GM19324 (cell line): ENCODE results near the gene FGL2.
"Not testable (repeated sequence)": the region's sequence is repeated elsewhere in the genome, so short reads cannot be mapped to it uniquely, and the experiment has no call there.

Experiments
- ATAC-seq: cut with Tn5 transposase; IDR thresholded peaks from one replicate; pipeline ENCODE4 v1.9.1; 2021; ENCODE audit warnings: mild to moderate bottlenecking, moderate library complexity; ENCODE audit not compliant: unreplicated experiment, low FRiP score

Gene FGL2

DNA sequence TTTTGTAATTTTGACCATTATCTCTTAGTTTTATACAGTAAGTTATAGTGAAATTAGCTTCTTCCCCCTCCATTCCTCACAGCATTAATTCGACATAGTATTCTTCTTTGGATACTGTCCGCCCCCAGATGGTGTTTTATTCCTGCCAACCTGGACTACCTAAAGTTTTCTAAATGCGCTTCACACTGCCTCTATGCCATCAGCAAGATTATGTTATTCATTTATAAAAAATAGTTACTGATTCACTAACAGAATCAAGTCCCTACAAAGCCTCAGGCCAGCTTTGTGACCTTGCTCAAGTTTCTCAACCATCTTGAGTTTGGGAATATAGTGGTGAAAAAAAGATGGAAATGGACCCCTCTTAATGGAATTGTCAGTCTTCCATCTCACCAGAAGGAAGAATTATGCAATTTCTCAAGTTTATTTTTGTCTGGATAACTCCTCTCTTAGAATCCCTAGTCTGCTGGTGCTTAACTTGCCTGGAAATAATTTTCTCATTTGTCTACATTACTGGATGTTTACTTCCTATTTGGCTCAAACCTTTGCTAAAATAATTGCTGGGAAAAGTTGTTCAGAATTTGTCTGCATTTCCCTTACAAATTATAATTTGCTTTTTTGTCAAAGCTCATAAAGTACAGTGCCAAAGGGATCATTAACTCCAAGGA is 16.7 kb upstream of the FGL2 start:
- ATAC-seq, result no peak

DNA sequence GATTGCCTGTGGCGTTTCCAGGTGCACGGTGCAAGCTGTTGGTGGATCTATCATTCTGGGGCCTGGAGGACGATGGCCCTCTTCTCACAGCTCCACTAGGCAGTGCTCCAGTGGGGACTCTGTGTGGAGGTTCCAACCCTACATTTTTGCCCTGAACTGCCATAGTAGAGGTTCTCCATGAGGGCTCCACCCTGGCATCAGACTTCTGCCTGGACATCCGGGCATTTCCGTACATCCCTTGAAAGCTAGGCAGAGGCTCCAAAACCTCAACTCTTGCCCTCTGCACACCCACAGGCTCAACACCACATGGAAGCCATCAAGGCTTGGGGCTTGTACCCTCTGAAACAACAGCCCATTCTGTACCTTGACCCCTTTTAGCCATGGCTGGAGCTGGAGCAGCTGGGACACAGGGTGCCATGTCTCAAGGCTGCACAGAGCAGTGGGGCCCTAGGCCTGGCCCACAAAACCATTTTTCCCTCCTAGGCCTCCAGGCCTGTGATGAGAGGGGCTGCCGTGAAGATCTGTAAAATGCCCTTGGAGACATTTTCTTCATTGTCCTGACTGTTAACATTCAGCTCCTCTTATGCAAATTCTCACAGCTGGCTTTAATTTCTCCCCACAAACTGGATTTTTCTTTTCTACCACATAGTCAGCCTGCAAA is 10.0 kb upstream of the FGL2 start:
- ATAC-seq, result no peak

DNA sequence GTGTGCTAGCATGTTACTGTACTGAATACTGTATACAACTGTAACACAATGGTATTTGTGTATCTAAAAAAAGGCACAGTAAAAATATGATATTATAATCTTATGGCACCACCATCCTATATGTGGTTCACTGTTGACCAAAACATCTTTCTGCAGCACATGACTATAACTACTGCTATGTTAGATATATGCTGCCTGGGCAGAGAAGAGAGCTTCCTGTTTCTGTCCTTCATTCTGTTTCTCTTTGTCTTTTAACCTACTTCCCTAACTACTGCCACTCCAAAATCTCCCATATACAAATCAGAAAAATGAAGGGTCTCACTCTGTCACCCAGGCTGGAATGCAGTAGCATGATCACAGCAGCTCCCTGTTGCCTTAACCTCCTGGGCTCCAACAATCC is 8.8 kb upstream of the FGL2 start:
- no peak for ATAC-seq

DNA sequence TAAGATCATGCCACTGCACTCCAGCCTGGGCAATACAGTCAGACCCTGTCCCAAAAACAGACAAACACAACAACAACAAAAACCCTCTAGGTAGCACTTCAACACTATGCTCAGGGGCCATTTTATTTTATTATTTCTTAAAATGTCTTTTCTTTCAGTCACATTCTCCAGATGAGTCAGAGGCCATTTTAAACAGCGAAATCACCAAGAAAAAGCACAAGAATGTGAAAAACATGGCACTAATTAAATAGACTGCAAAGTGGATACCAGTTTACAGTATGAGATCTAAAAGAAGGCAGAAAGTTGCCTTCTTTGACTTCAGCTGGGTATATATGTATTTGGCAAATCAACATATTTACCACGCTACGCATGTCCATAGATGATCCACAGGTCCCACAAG is 6.1 kb upstream of the FGL2 start:
- ATAC-seq, result no peak

DNA sequence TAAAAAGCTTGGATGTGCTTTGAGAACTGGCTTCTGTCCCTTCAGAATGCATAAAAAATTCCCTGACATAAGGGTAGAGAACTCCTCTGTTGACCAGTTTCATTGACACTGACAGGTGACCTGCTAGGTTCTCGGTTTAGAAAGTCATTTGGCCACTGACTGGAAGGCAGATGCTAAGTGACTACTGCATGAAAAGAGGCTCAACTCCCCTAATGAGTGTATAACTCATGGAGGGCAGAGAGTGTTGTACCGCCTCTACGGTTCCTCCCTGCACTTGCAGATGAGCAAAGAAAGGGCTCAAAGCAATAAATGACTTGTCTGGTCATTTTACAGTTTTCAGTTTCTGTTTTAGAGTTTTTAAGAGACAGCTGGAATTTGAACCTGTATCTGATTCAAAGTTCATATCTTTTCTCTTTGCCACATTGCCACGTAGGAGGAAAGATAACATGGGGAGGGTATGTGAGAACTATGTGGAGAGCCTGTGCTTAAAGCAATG is 2.9 kb upstream of the FGL2 start:
- ATAC-seq, result peak; percentile 78

DNA sequence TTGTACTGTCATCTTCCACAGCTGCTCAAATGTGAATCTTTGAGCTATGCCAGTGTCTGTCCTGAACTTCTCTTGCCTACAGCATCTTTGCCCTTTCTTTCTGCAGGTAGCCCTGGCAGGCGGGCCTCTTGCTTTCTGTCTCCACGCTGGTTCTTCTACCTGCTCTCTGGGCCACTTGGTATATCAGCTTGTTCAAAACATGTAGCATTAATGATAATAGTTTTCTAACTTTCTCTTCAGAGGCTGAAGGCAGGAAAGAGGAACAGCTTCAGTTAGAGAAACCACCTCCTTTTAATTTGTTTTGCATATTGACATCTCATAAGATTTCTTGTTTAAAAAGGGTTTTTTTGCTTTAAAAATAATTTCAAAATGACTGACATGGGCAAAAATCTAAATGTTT is 923 bp upstream of the FGL2 start:
- no peak for ATAC-seq

DNA sequence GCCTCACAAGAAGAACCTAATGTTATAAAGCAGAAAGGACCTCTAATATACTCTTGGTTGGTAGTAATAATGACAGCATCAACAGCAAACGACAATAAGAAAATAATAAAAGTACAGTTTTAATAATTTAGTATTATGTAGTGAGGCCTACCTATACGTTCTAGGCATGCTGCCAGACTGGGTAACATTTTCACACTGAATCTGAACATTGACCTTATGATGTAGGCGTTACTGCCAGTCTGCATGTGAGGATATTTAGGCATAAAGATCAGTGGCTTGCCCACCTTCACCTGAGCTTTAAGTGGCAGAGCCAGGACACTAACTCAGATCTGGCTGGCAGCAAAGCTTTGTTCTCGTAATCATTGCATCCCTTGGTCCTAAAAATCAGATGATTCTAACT is 2.5 kb downstream of the FGL2 start:
- ATAC-seq, result no peak

DNA sequence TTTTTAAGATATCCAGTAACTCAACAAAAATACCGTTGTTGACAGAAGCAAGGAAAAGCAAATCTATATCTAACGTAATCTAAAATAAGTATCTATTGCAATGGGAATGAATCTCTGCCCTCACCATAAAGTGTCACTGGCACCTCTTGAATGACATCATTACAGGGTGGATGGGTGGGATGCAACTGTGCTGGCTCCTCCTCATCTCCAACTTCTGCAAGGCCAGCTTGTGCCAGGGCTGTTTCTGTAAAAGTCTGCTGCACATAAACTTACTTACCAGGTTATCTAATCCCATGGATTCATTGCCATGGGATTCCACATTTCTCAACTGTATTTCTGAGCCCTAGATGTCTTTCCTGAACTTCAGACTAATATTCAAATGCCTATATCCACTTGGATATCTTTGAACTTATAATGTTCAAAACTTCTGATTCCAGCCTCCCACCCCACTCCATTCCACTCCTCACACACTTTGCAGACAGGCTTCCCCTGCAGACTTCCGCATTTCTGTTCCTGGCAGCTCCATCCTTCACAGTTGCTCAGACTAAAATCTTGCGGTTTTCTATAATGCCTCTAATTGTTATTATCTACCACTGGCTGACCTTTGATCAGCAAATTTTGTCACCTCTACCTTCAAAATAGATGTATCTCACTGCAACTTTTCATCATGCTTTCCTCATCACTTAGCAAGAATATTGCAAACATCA is 10.7 kb downstream of the FGL2 start:
- ATAC-seq, result no peak

DNA sequence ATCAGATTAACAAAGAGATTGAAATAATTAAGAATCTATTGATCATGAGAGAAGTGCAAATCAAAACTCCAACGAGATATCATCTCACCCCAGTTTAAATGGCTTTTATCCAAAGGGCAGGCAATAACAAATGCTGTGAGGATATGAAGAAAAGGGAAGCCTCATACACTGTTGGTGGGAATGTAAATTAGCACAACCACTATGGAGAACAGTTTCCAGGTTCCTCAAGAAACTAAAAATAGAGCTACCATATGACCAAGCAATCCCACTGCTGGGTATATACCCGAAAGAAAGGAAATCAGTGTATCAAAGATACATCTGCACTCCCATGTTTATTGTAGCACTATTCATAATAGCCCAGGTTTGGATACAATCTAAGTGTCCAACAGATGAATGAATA is 13.8 kb downstream of the FGL2 start:
- ATAC-seq, result no peak

DNA sequence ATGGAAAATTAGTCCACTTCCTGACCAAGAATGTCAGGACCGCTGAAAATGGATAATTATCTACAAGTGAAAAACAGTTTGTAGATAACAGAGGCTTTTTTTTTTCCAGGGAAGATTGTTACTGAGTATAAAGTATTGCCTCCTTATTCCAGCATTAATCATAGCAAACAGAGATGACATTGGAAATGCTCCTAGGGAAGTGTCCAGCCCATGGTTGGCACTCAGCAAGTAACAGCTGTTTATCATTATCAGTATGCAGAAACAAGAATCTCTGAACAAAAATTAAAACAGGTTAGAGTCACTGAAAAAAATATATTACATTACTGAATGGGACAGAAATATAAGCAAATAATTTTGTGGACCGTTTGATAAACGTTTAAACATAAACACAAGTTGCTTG is 14.6 kb downstream of the FGL2 start:
- no peak for ATAC-seq

DNA sequence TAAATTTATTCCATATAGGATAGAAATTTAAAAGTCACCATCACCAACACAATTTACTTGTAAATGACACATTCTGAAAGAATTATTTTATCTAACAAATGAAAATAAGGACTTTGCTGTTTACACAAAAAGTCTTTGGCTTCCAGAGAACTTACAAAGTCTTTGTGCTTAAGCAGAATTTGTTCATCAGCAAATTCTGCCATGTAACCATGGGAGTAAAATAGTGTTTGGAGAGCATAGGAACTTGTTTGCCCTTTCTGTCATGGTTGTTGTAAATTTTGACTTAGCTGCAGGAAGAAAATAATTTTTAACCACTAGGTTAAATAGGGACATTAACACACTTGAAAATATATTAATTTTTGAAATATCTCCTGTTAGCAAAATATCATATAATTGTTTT is 15.2 kb downstream of the FGL2 start:
- ATAC-seq, result no peak

DNA sequence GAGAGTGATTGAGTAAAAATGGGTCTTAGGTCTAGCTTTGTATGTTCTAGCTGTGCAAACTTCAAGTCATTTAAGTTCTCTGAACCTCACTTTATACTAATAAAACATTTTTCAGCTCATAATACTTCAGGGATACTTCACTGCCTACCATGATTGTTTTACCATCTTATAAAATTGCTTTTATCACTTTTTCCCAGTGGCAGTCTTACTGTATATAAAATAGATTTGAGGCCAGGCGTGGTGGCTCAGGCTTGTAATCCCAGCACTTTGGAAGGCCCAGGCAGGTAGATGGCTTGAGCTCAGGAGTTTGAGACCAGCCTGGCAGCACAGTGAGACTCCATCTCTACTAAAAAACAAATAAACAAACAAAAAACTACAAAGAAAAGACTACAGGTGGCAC is 17.4 kb downstream of the FGL2 start:
- ATAC-seq, result no peak

DNA sequence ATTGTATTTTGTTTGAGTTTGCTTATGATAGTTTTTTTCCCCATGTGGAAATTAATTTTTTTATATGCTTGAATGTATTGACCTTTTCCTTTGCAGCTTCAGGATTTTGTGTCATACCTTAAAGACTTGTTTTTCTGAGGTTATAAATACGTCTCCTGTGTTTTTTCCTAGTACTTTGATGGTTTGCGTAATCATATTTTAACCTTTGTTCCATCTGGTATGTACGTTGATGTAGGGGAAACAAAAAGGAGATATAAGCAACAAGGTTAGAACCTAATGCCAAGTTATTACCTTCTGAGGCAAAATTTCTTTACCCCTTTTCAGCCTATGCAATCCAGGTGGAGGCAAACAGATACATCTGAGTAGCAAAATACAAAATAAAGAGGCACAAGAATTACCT is 17.9 kb downstream of the FGL2 start:
- ATAC-seq, result no peak

DNA sequence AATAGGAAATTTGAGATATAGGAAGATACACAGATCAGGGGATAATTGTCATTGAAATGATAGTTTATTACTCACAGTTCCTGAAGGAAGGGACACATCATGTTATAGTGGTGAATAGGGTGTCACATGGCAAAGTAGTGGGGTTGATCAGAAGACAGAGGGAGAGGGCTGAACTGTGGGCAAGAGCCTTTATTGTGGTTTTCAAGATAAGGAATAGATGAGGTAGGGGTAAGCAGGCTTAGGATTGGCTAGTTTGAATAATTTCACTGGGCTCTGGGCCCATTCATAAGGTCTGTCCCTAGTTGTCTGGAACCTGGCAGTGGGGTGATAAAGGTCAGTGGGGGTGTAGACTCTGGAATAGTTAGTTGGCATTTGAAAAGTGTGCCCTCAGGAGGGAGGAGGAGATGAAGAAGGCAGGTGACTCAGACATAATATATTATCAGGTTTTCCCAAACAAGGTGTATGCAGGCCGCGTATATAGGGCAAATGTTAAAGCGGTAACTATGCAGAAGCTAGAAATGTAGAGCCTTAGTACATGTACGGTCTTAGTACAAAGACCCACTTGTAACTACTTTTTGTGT is 18.5 kb downstream of the FGL2 start:
- no peak for ATAC-seq

DNA sequence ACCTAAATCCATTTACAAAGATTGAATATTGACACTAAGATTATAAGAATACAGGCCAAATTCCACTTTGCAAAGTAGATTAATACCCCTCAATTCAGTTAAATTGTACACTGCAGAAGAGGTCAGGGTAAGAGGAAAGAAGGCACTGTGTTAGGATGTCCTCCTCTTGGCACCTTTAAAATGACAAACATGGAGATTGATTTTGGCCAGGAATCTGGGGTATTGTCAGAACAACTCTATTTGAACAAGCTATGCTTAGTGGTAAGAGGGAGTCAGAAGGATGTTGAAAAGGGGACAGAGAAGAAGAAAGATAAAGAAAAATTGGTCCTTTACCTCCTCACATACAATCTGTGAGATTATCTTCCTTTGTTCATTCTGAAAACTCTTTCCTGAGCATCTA is 21.6 kb downstream of the FGL2 start:
- not testable (repeated sequence) for ATAC-seq

DNA sequence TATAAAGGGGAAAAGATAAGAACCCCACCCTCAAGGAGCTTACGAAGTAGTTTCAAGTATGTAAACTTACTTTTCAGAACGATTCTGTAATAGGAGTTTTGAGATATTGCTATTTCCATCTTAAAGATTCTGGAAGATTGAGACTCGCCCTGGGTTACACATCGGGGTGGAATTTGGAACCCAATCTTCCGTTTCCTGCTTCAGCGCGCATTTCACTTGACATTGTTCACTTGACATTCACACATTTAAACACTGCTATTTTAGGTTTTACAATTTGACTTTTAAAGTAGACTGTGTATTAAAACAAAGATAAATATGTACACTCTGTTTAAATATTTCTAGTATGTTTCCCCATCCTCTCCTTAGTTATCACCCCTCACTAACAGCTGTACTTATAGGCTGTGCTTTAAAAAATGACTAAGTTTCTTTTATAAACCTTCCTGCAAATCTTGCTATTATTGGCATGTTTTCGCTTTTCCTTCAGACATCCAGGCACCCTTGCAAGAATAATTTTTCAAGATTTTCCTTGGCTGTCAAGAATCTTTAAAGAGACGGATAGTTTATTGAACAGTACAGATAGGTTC is 22.2 kb downstream of the FGL2 start:
- not testable (repeated sequence) for ATAC-seq

DNA sequence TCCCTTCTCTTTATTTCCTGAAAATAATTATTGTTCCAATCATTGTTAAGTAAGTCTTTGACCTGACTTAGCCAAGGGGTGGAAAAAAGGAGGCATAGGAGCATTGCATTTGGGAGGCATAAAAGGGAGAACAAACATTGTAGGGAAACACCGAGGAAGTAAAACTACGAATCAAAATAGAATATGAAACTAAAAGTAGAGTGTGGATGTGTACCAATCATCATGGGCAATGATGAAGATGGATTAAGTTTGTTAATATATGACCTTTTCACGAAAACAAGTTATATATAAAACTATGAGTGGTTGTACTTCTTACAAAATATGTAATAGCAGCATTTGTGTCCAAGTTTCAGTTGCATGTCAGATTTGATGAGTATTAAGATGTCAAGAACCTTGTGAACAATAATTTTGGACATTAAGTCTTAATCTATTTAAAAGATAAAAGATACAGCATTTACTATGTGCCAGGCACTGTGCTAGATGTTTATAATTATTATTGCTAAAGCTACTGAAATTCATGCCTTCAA is 24.3 kb downstream of the FGL2 start:
- peak; percentile 49 for ATAC-seq

DNA sequence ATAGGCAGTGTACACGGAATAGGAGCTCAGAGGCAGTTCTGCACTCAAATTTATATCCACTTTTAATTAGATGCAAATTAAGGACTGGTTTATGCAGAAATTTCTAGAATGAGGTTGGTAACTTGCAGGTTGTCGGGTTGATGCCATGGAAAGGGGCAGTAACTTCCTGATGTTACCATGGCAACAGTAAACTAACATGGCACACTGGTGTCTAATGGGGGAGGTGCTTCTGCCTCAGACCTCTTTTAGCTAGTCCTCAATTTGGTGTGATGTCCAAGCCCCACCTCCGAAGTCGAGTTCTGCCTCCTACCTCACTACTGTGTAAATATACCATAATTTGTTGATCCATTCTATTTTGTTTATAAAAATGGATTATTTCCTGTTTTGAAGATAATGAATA is 25.2 kb downstream of the FGL2 start:
- not testable (repeated sequence) for ATAC-seq

DNA sequence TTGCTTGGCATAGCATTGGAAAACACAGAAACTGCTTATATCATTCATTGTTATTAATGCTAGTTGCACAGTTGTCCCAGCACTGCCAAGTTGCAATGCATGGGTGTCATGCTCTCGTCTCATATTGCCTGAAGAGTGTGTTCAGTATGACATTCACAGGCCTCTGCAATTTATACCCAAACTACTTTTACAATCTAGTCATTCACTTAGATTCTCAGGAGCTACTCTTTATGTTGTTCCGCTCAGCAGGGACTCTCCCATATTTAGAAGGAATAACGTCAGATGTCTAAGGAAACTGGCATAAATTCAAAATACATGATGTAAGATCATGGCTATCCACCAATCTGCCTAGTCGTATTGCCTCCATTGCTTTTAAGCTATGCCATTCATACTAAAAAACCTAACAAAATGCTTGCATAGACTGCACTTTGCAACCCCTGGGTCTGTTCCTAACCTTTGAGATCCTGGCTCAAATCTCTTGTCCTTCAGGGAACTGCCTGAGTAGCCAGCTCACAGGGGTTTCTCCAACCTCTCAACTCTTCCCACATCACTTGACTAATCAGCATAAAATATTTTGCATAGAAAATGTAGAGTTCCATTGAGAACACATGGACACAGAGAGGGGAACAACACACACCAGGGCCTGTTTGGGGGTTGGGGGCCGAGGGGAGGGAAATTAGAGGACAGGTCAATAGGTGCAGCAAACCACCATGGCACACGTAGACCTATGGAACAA is 27.0 kb downstream of the FGL2 start:
- not testable (repeated sequence) for ATAC-seq

DNA sequence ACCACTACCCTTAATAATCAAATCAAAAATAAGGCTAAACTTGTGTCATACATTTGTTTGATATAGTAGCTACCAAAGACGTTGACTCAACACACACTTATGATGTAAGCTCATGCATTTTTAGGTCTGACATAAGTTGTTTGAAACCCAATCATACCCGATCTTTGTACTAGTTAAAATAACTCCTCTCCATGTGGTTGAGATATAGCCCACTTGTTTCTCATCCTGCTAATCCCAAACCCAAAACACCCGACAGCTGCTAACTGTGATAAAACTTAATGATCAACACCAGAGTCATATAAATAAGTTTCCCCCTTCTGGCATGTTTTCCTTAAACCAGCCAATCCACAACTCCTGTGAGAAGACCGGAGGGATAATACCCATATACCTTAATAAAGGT is 28.5 kb downstream of the FGL2 start:
- not testable (repeated sequence) for ATAC-seq
